HG03457 (cell line): ENCODE results near the gene MYZAP.

ENCODE experiments used
- ATAC-seq: cut with Tn5 transposase; IDR thresholded peaks from one replicate; pipeline ENCODE4 v1.9.1; 2021; ENCODE audit warnings: moderate number of reproducible peaks; ENCODE audit not compliant: unreplicated experiment

The MYZAP gene

GRCh38 chr15:57561041-57561711 lies 30.5 kb upstream of the MYZAP start:
- ATAC-seq, result peak; percentile 57

- ATAC-seq, result no peak
These were observed 29.4 kb upstream of the MYZAP start for GRCh38 chr15:57562196-57562769.

- ATAC-seq, result no peak
These were observed 28.3 kb upstream of the MYZAP start for GRCh38 chr15:57563416-57563815.

- no peak for ATAC-seq
These were observed 26.4 kb upstream of the MYZAP start for GRCh38 chr15:57565311-57565710.

DNA sequence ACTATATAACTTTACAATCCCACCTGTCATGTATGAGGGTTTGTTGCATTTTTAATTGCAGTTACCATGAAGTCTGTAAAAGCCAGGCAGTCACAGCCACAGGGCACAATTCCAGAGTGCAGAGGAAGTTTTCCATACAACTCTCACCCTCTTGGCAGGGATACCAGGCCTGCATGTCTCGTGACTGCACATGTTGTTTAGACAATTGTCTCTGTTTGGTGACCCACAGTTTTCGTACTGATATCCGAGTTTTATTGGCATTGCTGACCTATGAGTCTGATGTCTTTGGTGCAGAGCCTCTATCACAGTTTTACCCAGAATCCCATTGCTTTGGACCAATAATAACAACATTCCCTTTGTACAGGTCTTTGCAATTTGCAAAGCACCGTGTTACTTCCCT lies 24.9 kb upstream of the MYZAP start:
- ATAC-seq, result no peak

DNA sequence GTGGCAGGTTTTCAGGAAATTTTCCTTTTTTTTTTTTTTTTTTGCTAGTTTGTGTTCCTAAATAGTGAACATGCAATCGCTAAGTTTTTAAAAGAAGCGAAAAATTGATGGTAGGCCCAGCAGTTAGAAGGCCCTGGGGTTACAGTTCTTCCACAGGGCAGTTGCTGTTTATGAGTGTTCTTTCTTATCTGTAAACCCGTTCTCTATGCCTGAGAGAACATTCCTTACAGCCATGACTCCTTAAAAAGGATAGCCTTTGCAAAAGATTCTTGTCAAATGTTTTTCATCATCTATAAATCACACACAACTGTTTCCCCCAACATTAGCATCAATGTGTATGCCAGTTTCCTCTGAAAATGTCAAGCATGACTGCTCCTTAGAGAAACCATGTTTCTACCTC lies 23.8 kb upstream of the MYZAP start:
- ATAC-seq, result no peak

DNA sequence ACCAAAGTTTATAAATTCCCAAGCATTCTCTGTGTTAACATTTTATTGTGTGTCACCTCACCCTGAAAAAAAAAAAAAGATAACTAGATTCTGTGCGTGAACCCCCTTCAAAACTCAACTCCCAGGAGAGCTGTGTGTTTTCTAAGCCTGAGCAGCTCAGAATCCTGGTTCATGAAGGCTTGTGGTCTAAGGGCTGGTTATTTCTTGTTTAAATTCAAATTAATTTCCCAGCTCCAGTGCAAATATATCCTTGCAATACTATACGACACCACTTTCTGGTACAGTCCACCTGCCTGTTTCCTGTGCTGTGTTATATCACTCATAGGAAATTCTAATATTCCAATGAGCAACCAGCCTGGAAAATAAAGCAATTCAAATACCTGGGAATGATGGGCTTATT lies 23.4 kb upstream of the MYZAP start:
- no peak for ATAC-seq

DNA sequence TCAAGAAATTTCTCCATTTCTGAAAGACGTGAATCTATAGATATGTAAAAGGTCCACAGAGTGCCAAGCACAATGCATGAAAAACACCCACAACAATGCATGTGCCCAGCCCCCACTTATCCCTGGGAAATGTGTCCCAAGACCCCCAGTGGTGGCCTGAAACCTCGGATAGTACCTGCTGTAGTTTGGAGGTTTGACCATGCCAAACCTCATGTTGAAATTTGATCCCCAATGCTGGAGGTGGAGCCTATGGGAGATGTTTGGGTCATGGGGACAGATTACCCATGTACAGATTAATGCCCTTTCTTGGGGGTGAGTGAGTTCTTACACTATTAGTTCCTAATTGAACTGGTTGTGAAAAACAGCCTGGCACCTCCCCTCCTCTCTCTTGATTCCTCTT lies 21.4 kb upstream of the MYZAP start:
- no peak for ATAC-seq

GRCh38 chr15:57570994-57571393 lies 20.7 kb upstream of the MYZAP start:
- no peak for ATAC-seq

DNA sequence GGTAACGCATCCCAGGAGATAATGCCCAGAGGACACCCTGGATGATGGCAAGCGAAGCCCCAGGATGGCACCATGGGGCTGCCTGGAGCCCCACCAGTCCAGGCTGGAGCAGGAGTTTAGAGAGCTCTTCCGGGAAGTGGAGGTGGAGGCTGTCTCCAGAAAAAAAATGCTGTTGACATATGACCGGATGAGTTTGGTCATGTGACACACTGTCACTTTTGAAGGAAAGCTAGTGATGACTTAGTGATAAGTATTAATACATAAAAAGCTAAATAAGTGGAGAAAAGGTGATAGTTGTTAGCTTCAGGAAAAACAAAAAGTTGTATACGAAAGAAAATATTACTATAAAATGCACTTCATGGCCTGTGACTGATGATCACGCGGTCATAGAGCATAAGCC lies 20.0 kb upstream of the MYZAP start:
- no peak for ATAC-seq

- ATAC-seq, result no peak
These were observed 19.2 kb upstream of the MYZAP start for GRCh38 chr15:57572468-57572867.

DNA sequence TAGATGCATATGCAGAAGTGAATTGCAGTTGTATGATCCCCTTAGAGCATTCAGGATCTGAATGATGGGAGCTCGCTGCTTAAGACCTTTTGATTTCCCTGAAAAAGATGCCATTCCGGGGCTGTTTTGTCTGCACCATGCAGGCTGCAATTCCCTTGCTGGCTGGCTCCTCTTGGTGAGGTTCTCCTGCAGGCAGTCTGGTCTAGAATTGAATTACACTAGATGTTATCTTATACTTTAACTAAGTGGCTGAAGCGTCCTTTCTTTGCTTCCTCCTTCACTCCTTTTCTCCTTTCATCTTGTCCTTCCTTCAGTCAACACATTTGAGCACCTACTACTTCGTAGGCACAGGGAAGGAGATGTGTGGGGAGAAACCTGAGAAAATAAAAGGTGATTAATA lies 18.6 kb upstream of the MYZAP start:
- ATAC-seq, result no peak

GRCh38 chr15:57575363-57575762 lies 16.3 kb upstream of the MYZAP start:
- no peak for ATAC-seq

DNA sequence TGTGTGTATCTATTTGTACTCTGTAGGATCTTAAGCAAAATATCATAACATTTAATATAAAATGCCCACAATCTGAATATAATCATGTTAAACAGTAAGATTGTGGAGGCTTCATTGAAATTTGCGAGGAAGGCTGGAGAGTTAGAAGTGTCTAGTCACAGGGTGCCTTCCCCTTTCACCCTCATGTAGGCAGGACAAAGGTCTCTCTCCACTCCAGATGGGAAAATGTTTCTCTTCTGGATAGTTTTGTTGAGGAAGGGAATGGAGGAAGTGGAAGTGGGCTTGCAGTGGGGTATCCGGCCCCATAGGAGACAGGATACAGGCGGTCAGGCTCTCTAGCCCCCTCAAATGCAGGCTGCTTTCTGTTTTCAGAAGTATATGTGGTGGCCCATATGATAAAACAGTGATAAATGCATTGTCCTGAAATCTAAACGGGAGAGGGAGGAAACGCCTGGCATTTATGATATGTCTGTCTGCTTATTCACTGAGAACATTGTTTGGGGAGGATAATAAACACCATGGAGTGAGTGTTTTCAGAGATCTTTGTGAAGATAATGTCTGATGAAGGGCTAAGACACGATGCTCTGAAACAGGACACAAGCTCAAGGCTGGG lies 13.3 kb upstream of the MYZAP start:
- ATAC-seq, result no peak

- ATAC-seq, result no peak
These were observed 11.3 kb upstream of the MYZAP start for GRCh38 chr15:57580428-57580827.

DNA sequence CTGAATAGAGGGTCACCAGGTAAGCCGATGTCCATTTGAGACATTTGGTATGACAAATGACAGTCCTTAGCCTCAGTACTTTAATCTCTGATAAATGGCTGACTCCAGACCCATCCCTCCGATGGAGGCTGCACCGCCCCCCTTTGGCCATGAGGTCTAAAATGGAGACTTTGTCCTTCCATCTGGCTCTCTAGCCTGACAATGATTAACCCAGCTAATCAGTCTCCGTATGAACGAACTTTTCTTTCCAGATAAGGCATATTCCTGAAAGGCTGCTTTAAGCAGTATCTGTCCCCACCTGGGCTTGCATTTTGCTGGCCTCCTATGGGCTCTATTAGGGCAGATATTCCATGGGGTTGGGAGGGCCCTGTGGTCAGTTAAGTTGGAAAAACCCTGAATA lies 10.8 kb upstream of the MYZAP start:
- no peak for ATAC-seq

GRCh38 chr15:57582090-57582489 lies 9.6 kb upstream of the MYZAP start:
- ATAC-seq, result no peak

DNA sequence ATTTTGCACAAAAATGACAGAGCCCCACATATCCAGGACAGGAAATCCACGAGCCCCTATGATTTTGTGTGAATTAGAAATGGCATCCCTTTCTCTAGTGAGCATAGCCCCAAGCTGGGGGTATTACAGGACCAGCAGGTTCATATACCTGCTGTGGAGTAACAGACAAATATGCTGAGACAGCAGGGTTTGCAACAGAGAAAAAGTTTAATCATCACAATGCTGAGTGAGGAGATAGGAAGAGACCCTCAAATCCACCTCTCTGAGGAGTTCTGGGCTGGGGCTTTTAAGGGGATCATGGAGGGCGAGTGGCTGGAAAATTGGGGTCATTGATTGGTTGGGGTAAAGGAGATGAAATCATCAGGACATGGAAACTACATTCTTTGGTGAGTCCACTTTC lies 8.4 kb upstream of the MYZAP start:
- no peak for ATAC-seq

GRCh38 chr15:57583720-57584119 lies 8.0 kb upstream of the MYZAP start:
- ATAC-seq, result no peak

- ATAC-seq, result no peak
These were observed 4.9 kb upstream of the MYZAP start for GRCh38 chr15:57586661-57587424.

- ATAC-seq, result no peak
These were observed 2.4 kb upstream of the MYZAP start for GRCh38 chr15:57589281-57589680.

- no peak for ATAC-seq
These were observed 1.9 kb upstream of the MYZAP start for GRCh38 chr15:57589754-57590153.
